Astrocyte of the hippocampus (primary cell): Measurements from ENCODE around the gene ADGRL3.
"Not testable (repeated sequence)": the region's sequence is repeated elsewhere in the genome, so short reads cannot be mapped to it uniquely, and the experiment has no call there.

Experiments
- DNase-seq: peaks from one replicate; pipeline ENCODE4 v3.0.0; 2011; ENCODE audit warnings: low read depth, low spot score

ADGRL3 gene

GRCh38 chr4:61628727-61629126 lies 428.6 kb downstream of the ADGRL3 start:
- DNase-seq = no peak

- no peak for DNase-seq
Measured at GRCh38 chr4:61630548-61630947, 430.4 kb downstream of the ADGRL3 start.

GRCh38 chr4:61638591-61638990 lies 438.5 kb downstream of the ADGRL3 start:
- DNase-seq = peak; percentile 40

GRCh38 chr4:61646746-61647350 lies 446.7 kb downstream of the ADGRL3 start:
- not testable (repeated sequence) for DNase-seq

- DNase-seq = peak; percentile 4
Measured at GRCh38 chr4:61648264-61648663, 448.1 kb downstream of the ADGRL3 start.

GRCh38 chr4:61657016-61657415 lies 456.9 kb downstream of the ADGRL3 start:
- DNase-seq = no peak

- no peak for DNase-seq
Measured at GRCh38 chr4:61661960-61662359, 461.8 kb downstream of the ADGRL3 start.

GRCh38 chr4:61662362-61662761 lies 462.2 kb downstream of the ADGRL3 start:
- no peak for DNase-seq

- DNase-seq = no peak
Measured at GRCh38 chr4:61663310-61663709, 463.2 kb downstream of the ADGRL3 start.

- DNase-seq = no peak
Measured at GRCh38 chr4:61665649-61666048, 465.5 kb downstream of the ADGRL3 start.

GRCh38 chr4:61666244-61666643 lies 466.1 kb downstream of the ADGRL3 start:
- peak; percentile 63 for DNase-seq

GRCh38 chr4:61671599-61671998 lies 471.5 kb downstream of the ADGRL3 start:
- DNase-seq = no peak

- no peak for DNase-seq
Measured at GRCh38 chr4:61675464-61675863, 475.3 kb downstream of the ADGRL3 start.

GRCh38 chr4:61678297-61678696 lies 478.2 kb downstream of the ADGRL3 start:
- no peak for DNase-seq

- no peak for DNase-seq
Measured at GRCh38 chr4:61693520-61693919, 493.4 kb downstream of the ADGRL3 start.

GRCh38 chr4:61714387-61714911 lies 514.3 kb downstream of the ADGRL3 start:
- no peak for DNase-seq

GRCh38 chr4:61716426-61716825 lies 516.3 kb downstream of the ADGRL3 start:
- DNase-seq = no peak

- DNase-seq = no peak
Measured at GRCh38 chr4:61723492-61723891, 523.4 kb downstream of the ADGRL3 start.

GRCh38 chr4:61727286-61727685 lies 527.2 kb downstream of the ADGRL3 start:
- DNase-seq = no peak

GRCh38 chr4:61734409-61734808 lies 534.3 kb downstream of the ADGRL3 start:
- DNase-seq = no peak

GRCh38 chr4:61739887-61740286 lies 539.8 kb downstream of the ADGRL3 start:
- no peak for DNase-seq

- DNase-seq = no peak
Measured at GRCh38 chr4:61740886-61741285, 540.8 kb downstream of the ADGRL3 start.

GRCh38 chr4:61741327-61742096 lies 541.4 kb downstream of the ADGRL3 start:
- peak; percentile 24 for DNase-seq
